Stimulated activated CD4-positive, alpha-beta T cell treated with anti-CD3 and anti-CD28 coated beads, Interleukin-1b, Interleukin-23, amount 100 ng/mL, for 4 hours (primary cell): ENCODE data around the gene ILF3.

ENCODE experiments used
- DNase-seq, 2 donors: peaks; one replicate each; pipeline ENCODE4 v3.0.0-alpha.2; 2020; ENCODE audit warnings: low read depth in 2 of 2

ILF3 gene

DNA sequence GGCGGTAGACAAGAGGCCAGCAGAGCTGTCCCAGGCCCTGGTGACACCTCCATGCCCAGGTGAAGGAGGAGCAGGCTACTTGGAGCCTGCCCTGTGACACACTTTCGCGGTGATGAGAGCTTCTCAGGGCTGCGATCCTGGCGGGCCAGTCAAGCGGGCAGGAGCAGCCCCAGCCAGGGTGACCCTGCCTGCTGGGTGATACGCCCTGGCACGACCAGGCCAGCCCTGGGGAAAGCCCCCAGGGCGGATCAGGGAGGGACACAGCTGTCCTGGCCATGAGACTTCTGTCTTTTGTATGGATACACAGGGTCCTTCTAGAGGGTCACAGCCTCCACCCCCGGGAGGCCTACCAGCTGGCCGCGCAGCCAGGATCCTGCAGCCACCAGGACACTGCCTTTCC is 76.8 kb downstream of the ILF3 start:
- no peak for DNase-seq

- no peak for DNase-seq
Measured at GRCh38 chr19:10735741-10736140, 81.6 kb downstream of the ILF3 start.

- DNase-seq: no peak
Measured at GRCh38 chr19:10736189-10736588, 82.0 kb downstream of the ILF3 start.

DNA sequence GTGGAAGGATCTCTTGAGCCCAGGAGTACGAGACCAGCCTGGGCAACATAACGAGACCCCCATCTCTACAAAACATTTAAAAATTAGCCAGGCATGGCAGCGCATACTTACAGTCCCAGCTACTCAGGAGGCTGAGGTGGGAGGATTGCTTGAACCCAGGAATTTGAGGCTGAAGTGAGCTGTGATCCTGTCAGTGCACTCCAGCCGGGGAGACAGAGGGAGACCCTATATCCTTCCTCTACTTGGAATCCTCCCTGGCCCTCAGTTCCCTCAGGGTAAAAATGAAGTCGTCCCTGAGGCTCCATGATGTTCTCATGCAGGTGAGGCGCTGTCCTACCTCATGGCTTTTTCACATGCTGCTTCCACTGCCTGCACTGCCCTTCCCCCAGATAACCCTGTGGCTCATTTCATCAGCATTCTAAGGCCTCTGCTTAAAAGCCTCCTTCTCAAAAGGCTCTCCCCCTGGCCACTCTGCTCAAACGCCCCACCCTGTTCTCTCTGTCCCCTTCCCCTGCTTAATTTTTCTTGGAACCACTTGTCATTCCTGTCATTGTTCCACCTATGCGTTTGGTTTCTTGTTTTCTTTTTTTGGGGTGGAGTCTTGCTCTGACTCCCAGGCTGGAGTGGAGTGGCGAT is 82.9 kb downstream of the ILF3 start:
- no peak for DNase-seq

DNA sequence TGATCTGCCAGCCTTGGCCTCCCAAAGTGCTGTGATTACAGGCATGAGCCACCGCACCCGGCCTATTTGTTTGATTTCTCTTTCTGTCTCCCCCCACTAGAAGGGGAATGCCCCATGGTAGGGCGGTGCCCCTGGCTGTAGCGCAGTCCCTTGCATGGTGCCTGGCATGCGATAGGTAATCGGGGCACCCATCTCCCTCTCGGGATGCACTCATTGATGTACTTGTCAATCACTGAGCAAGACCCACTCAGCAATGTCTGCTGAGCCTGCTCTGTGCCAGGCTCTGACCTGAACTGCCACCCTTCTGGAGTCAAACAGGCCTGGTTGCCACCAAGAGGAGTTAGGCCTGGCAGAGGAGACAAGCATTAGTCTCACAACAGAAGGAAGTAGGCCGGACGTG is 83.6 kb downstream of the ILF3 start:
- DNase-seq: no peak

- no peak for DNase-seq
Measured at GRCh38 chr19:10740798-10741197, 86.7 kb downstream of the ILF3 start.
